HG03521 (cell line): ENCODE results near the gene NCKAP5.

Experiments used
- ATAC-seq: cut with Tn5 transposase; IDR thresholded peaks from one replicate; pipeline ENCODE4 v1.9.1; 2021; ENCODE audit warnings: mild to moderate bottlenecking, moderate library complexity; ENCODE audit not compliant: unreplicated experiment

NCKAP5 gene

DNA sequence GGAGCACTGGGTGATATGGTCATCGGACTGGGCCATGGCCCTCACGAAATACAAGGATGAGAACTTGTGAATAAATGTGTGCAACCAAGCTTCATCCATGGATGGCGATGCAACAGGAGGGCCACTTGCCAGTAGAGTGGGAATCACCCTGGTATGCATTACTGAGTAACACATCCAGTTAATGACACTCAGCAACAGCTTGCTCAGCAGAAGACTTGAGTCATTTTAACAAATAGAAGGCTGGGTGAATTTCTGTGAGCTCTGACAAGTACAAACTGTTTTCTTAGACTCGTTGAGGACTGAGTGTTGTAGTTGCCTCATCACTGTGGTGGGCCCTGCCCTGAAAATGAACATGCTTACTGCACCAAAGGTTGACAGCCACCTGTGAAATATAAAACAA is 221.6 kb downstream of the NCKAP5 start:
- ATAC-seq = no peak

DNA sequence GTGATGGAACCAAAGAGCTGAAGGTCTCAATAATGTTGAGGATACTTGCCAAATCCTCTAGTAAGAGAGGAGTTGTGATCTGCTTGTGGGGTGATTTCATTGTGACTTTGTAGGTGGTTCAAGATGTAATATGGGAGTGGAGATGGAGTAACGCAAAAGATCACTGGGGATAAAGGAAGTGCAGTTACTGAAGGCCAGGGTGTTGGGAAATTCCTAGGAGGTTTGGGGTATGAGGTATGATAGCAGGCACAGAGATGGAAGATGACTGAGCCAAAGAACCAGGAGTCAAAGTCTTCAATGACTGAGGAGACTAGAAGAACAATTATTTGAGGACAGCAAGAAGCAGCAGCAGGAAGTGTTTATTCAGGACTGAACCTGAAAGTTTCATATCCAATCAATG is 222.6 kb downstream of the NCKAP5 start:
- no peak for ATAC-seq

GRCh38 chr2:133344849-133345248 is 223.4 kb downstream of the NCKAP5 start:
- ATAC-seq = no peak

GRCh38 chr2:133343018-133343352 is 225.3 kb downstream of the NCKAP5 start:
- no peak for ATAC-seq

GRCh38 chr2:133342286-133343017 is 225.8 kb downstream of the NCKAP5 start:
- ATAC-seq = no peak

DNA sequence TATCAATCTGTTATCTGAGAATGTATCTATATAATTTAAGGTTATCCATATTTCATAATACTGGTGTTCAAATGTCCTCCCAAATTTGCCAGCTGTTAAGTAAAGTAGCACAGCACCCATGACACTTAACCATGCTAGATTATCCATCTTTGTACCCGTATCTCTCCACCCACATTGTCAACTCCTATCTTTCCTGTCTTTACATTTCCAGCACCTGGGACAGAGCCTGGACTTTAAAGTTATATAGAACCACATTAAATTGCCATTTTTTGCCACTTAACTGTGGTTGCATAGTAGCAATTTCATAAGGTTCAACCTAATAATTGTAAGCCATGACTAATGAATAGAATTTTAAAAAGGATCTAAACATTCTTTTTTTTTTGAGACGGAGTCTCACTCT is 226.7 kb downstream of the NCKAP5 start:
- ATAC-seq = no peak

GRCh38 chr2:133338224-133338623 is 230.0 kb downstream of the NCKAP5 start:
- ATAC-seq = no peak

GRCh38 chr2:133334923-133335322 is 233.3 kb downstream of the NCKAP5 start:
- ATAC-seq = no peak

DNA sequence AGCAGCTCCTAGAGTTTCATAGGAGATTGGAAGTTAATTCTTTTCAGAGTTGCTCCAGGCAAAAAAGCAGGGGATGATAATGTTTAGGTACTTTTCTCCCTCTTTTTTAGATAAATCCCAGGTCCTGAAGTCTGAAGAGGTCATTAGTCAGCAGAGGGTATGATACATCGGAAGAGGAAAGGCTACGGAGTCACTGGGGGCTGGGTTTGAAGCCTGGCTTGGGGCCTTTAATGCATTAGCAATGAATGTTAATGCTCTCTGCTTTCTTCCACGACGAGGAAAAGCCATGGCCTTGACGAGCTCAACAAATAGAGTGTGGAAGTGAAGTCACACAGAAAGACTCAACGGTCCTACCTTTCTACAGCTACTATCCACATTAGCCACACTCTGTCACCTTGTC is 235.1 kb downstream of the NCKAP5 start:
- no peak for ATAC-seq

- ATAC-seq = no peak
Observed at GRCh38 chr2:133331436-133331835, 236.8 kb downstream of the NCKAP5 start.

DNA sequence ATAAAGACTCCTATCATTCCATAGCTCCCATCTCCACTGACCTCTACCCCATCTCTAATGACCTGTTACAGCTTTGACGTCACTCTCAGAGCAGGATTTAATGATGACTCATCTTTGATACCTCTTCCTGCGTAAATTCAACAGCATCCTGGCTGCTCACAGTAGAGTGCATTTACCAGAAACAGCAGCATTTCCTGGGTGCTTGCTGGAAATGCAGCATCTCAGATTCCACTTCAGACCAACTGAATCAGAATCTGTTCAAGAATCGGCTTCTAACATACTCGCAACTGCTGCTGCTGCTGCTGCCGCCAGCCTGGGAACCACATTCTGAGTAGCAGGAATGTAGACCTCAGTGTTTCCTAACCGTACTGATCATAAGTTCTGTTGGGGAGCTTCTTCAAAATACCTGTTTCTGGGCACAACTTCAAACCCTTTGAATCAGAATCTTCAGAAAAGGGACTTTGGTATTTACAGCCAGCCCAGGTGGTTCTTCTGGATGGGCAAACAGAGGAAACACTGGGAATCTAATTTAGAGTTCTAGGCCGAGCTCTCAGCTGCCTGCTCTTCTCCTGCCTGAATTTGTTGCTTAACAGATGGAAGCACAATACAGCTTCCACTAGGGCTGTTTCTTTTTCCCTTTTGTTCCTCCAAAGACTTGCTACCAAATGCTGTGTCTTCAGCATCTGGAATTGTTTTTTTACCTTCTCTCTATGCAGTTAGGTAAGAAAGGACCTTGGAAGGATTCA is 241.4 kb downstream of the NCKAP5 start:
- ATAC-seq = no peak

DNA sequence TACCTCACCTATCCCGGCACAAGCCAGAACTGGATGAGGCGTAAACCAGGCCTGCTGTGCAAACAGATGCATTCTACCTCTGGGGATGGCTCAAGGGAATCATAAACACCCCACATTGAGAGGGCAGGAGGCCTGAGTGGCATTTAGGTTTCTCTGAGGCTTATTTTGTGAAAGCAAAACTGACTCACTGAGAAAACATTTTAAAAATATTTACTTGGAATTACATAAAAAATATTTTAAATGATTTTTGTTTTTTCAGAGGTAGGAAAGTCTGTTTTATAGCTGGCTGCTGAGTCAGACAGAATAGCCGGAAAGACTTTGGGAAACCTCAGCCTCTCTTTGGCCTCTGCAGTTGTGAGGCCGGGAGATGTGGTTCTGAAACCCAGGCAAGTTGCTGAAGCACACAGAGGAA is 244.1 kb downstream of the NCKAP5 start:
- no peak for ATAC-seq

DNA sequence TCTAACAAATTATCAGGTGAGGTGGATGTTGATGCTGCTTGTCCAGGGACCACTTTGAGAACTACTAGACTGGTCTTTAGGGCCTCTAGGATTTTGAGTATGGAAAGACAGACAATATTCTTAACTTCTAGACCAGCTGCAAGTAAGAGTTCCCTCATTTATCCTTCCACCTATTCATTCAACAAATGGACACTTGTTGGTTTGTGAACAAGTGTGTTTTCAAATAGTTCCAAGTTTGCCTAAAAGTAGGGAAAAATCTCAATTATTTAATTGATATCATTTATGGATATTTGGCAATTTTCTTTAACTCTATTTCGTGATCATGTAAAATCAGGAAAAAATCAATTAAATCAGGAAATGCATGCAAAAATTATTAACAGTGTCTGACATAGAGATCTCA is 245.4 kb downstream of the NCKAP5 start:
- no peak for ATAC-seq

DNA sequence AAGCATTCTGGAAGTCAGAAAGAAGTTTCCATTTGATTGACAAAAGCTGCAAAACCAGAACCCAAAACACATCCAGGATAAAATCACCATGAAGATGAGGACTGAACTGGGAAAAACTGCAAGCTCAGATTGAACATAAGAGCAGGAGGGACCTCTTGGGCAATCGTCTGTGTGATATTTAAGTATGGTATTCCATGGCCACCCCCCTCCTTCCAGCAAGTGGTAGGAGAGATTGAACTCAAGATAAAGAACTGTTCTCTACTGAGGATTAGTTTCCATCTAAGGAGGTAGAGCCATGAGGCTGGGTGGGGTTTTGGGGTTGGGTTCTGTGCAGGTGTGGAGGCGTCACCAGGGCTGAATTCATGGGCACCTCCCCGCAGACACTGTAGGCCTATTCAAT is 251.1 kb downstream of the NCKAP5 start:
- no peak for ATAC-seq

DNA sequence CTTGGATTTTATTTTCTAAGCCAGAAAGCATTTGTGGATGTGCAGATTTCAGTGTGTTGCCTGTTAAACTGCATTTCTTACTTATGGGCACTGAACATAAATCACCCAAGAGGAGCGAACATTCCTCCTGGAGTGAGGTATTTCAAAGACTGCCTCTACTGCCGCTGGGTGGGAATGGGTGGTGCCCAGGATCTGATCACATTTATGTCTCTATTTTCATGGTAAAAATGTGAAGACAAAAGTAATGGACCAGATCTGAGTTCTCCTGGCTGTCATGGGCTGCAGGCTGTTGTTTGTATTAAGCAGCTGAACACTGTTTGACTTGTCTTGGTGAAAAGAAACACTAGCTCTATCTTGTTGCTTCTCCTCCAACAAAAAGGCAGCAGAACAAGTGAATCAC is 251.7 kb downstream of the NCKAP5 start:
- ATAC-seq = no peak

DNA sequence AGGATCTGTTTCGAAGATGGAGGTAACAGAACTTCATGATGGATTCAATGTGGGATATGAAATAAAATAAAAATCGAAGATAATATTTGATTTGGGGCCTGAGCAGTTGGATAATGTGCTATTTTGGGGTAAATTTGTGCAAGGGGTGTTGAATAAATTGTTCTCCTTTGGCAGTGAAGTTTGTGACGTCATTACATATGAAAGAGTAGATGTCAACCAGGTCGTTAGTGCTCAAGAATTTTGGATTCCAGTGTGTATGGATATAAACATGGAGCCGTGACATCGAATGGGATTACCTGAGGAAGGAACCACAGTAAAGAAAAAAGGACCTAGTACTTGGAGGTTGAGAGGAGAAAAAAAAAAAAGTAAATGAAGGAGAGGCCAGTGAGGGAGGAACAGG is 253.0 kb downstream of the NCKAP5 start:
- ATAC-seq = no peak

DNA sequence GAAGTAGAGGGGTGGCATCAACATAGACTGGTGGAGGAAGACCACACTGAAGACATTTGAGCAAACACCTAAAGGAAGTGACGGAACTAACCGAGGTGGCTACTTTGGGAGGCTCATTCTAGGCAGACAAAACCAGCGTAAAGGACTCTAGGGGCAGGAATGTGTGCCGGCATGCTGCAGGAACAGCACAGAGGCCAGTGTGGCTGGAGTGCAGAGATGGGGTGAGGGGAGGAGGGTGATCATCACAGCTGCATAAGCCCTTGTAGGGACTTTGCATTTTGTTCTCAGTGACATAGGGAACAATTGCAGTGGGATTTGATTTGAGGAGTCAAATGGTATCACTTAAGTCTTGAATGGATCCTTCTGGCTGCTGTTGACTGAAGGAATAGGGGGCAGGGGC is 253.5 kb downstream of the NCKAP5 start:
- ATAC-seq = no peak

GRCh38 chr2:133312038-133312729 is 256.1 kb downstream of the NCKAP5 start:
- no peak for ATAC-seq

- no peak for ATAC-seq
Observed at GRCh38 chr2:133306236-133306635, 262.0 kb downstream of the NCKAP5 start.

GRCh38 chr2:133304344-133304743 is 263.9 kb downstream of the NCKAP5 start:
- no peak for ATAC-seq

- no peak for ATAC-seq
Observed at GRCh38 chr2:133303150-133303549, 265.1 kb downstream of the NCKAP5 start.

DNA sequence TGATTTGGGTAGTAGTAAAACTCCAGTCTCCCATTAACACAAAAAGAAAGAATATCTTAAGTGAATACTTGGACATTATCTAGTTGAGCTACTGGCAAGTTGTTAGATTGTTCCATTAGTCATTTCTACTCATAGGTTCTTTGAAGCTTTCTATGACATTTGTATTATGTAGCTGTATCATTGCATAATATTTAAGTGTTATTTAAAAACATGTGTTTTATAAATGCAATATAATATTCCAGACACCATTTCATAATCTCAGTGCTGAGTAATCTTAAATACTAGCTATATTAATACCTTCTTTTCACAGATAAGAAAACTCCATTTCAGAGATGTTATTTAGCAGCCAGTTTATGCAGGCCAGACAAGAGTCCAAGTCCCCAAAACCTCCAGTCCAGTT is 271.9 kb downstream of the NCKAP5 start:
- ATAC-seq = no peak
